ENCODE measurements around the gene GRK6. TPM values are rescaled to one million over a fixed set of nuclear protein-coding genes. Genes with fewer than 3 reads are reported as not detected.

GRK6 gene
- polyA plus RNA-seq, 1 donor from 2014 or later, result 22.6 TPM

- H3F3A ChIP-seq (ENCODE audit: insufficient read depth, low read length, poor library complexity, severe bottlenecking), result no peaks in the 10 kb centered on the region
- H3K4me3 ChIP-seq (ENCODE audit: low read length), result no peak overlapping the region
- peaks cover 32% of the 10 kb centered on the region for H3K79me2 ChIP-seq (replicated peaks; ENCODE audit: insufficient read depth, low read length)
- H3K9me3 ChIP-seq (ENCODE audit: low read length), result no peaks in the 10 kb centered on the region
- no peaks in the 10 kb centered on the region for H3K27me3 ChIP-seq (ENCODE audit: insufficient read depth, low read depth, low read length)
- no peaks in the 10 kb centered on the region for H4K20me1 ChIP-seq (ENCODE audit: insufficient read depth)
- no peak overlapping the region for H3K27ac ChIP-seq (ENCODE audit: low read length)
- no peak for TF ChIP-seq EP300 (conservative IDR thresholded peaks at IDR 0.05; ENCODE audit: poor library complexity, severe bottlenecking)
- TF ChIP-seq RAD21 (conservative IDR thresholded peaks at IDR 0.05), result no peak
- TF ChIP-seq POLR2AphosphoS5 (IDR thresholded peaks at IDR 0.05), result peak; percentile 30
- H3K36me3 ChIP-seq (ENCODE audit: insufficient read depth, low read length), result no peaks in the 10 kb centered on the region
- no peak overlapping the region for H3K9ac ChIP-seq (ENCODE audit: low read length)
- H3K9me2 ChIP-seq (ENCODE audit: insufficient read depth, low read length), result no peaks in the 10 kb centered on the region
- H2AFZ ChIP-seq (ENCODE audit: low read depth, low read length), result no peak overlapping the region
- no peak overlapping the region for H3K4me2 ChIP-seq (ENCODE audit: low read length)
Observed at GRCh38 chr5:177450667-177451424, 24.4 kb downstream of the GRK6 start.

GRCh38 chr5:177452688-177453638, 26.5 kb downstream of the GRK6 start:
- Histone ChIP-seq H3K4me3 (ENCODE audit: low read length) (peak overlapping the region; percentile 66), H4K20me1 (ENCODE audit: insufficient read depth) (peaks cover 10% of the 10 kb centered on the region), H2AFZ (ENCODE audit: low read depth, low read length) (no peak overlapping the region), H3K27me3 (ENCODE audit: insufficient read depth, low read depth, low read length) (no peaks in the 10 kb centered on the region), H3K79me2 (replicated peaks; ENCODE audit: insufficient read depth, low read length) (peaks cover 27% of the 10 kb centered on the region), H3K4me2 (ENCODE audit: low read length) (no peak overlapping the region), H3K9me3 (ENCODE audit: low read length) (no peaks in the 10 kb centered on the region), H3K36me3 (ENCODE audit: insufficient read depth, low read length) (peaks cover 9% of the 10 kb centered on the region), H3K9me2 (ENCODE audit: insufficient read depth, low read length) (no peaks in the 10 kb centered on the region), H3F3A (ENCODE audit: insufficient read depth, low read length, poor library complexity, severe bottlenecking) (peaks cover 5% of the 10 kb centered on the region), H3K27ac (ENCODE audit: low read length) (peak overlapping the region; percentile 90), H3K9ac (ENCODE audit: low read length) (peak overlapping the region; percentile 86)
- no peak for TF ChIP-seq EZH2 (IDR thresholded peaks at IDR 0.05; ENCODE audit: borderline replicate concordance, insufficient read depth, low read length, poor library complexity, severe bottlenecking)
- TF ChIP-seq EP300 (conservative IDR thresholded peaks at IDR 0.05; ENCODE audit: poor library complexity, severe bottlenecking), result no peak
- TF ChIP-seq CTCF (IDR thresholded peaks at IDR 0.05; ENCODE audit: poor library complexity, severe bottlenecking), result no peak
- peak; percentile 13 for TF ChIP-seq POLR2AphosphoS5 (IDR thresholded peaks at IDR 0.05)

GRCh38 chr5:177453852-177454396, 27.4 kb downstream of the GRK6 start:
- Histone ChIP-seq H3K79me2 (replicated peaks; ENCODE audit: insufficient read depth, low read length) (peaks cover 18% of the 10 kb centered on the region), H2AFZ (ENCODE audit: low read depth, low read length) (no peak overlapping the region), H3K27ac (ENCODE audit: low read length) (peak overlapping the region; percentile 90), H3K4me2 (ENCODE audit: low read length) (peak overlapping the region; percentile 41), H3K9me3 (ENCODE audit: low read length) (no peaks in the 10 kb centered on the region), H3K4me3 (ENCODE audit: low read length) (peak overlapping the region; percentile 66), H4K20me1 (ENCODE audit: insufficient read depth) (peaks cover 10% of the 10 kb centered on the region), H3K9ac (ENCODE audit: low read length) (peak overlapping the region; percentile 86), H3K27me3 (ENCODE audit: insufficient read depth, low read depth, low read length) (no peaks in the 10 kb centered on the region), H3K36me3 (ENCODE audit: insufficient read depth, low read length) (peaks cover 9% of the 10 kb centered on the region), H3F3A (ENCODE audit: insufficient read depth, low read length, poor library complexity, severe bottlenecking) (peaks cover 5% of the 10 kb centered on the region), H3K9me2 (ENCODE audit: insufficient read depth, low read length) (no peaks in the 10 kb centered on the region)
- TF ChIP-seq CTCF (IDR thresholded peaks at IDR 0.05; ENCODE audit: poor library complexity, severe bottlenecking) (no peak), TAF1 (IDR thresholded peaks at IDR 0.05; ENCODE audit: low read depth) (no peak), EZH2 (IDR thresholded peaks at IDR 0.05; ENCODE audit: borderline replicate concordance, insufficient read depth, low read length, poor library complexity, severe bottlenecking) (no peak), REST (IDR thresholded peaks at IDR 0.05; ENCODE audit: borderline replicate concordance) (no peak), POLR2AphosphoS5 (IDR thresholded peaks at IDR 0.05) (peak; percentile 11)

Data from neural cell (in vitro differentiated cells).